WTC11 (cell line): ENCODE measurements around the gene TEKT3. TPM values are rescaled to one million over a fixed set of nuclear protein-coding genes. Genes with fewer than 3 reads are reported as not detected.

Experiments used
- ATAC-seq: fragments of 200-7000 bp; cut with Tn5 transposase; 2 replicates; pipeline ENCODE4 v1.10.0; 2021; ENCODE audit warnings: mild to moderate bottlenecking, moderate library complexity
- CTCF ChIA-PET: fragments of 300-600 bp; sonication (Branson Sonifier 250); formaldehyde crosslinking; loops from one replicate; lab custom pipeline; 2021; ENCODE audit warnings: antibody characterized with exemption; lab: Charles Lee
- POLR2A ChIA-PET: fragments of 350-600 bp; sonication (Branson Sonifier 250); formaldehyde crosslinking; loops from one replicate; lab custom pipeline; 2021; ENCODE audit warnings: antibody characterized with exemption; lab: Charles Lee
- DNase-seq: peaks from one replicate; pipeline ENCODE4 v3.0.0; 2021; ENCODE audit warnings: low spot score
- H3K27ac Mint-ChIP-seq: 2 replicates; pipeline ENCODE4 v1.8.0; 2021; ENCODE audit warnings: mixed read lengths
- H3K27me3 Mint-ChIP-seq: 2 replicates; pipeline ENCODE4 v1.8.0; 2021; ENCODE audit warnings: low read depth, mild to moderate bottlenecking, moderate library complexity, mixed read lengths
- H3K36me3 Mint-ChIP-seq: 2 replicates; pipeline ENCODE4 v1.8.0; 2021; ENCODE audit warnings: mixed read lengths
- H3K4me1 Mint-ChIP-seq: 2 replicates; pipeline ENCODE4 v1.8.0; 2022; ENCODE audit warnings: mixed read lengths
- H3K4me3 Mint-ChIP-seq: 2 replicates; pipeline ENCODE4 v1.8.0; 2021; ENCODE audit warnings: mild to moderate bottlenecking, moderate library complexity, mixed read lengths
- H3K9me3 Mint-ChIP-seq: 2 replicates; pipeline ENCODE4 v1.8.0; 2021; ENCODE audit warnings: mixed read lengths
- CBFB ChIP-seq: sonication (generic); formaldehyde crosslinking; IDR thresholded peaks from 2 replicates; pipeline ENCODE4 v1.8.1; 2022; ENCODE audit warnings: mild to moderate bottlenecking, low read depth, missing genetic modification reagents
- ELF4 ChIP-seq: sonication (generic); formaldehyde crosslinking; IDR thresholded peaks from 2 replicates; pipeline ENCODE4 v1.8.1; 2022; ENCODE audit warnings: low read depth, mild to moderate bottlenecking, moderate library complexity, missing genetic modification reagents
- ESRRA ChIP-seq: sonication (generic); formaldehyde crosslinking; IDR thresholded peaks from 2 replicates; pipeline ENCODE4 v1.8.1; 2022; ENCODE audit warnings: mild to moderate bottlenecking, missing genetic modification reagents, borderline replicate concordance
- GTF2I ChIP-seq: fragments of 250-450 bp; sonication (Bioruptor Pico); conservative IDR thresholded peaks from 2 replicates; pipeline ENCODE4 v1.4.0; 2021; ENCODE audit warnings: mild to moderate bottlenecking
- IRF2 ChIP-seq: sonication (generic); formaldehyde crosslinking; IDR thresholded peaks from 2 replicates; pipeline ENCODE4 v1.8.0; 2022; ENCODE audit warnings: low read depth, missing genetic modification reagents, borderline replicate concordance
- JUN ChIP-seq: sonication (generic); formaldehyde crosslinking; IDR thresholded peaks from 2 replicates; pipeline ENCODE4 v1.8.0; 2023; ENCODE audit warnings: mild to moderate bottlenecking, missing genetic modification reagents
- NFATC4 ChIP-seq: fragments of 250-450 bp; sonication (Bioruptor Pico); IDR thresholded peaks from 2 replicates; pipeline ENCODE4 v1.9.0; 2021; ENCODE audit warnings: mild to moderate bottlenecking
- OVOL2 ChIP-seq: fragments of 250-450 bp; sonication (Bioruptor Pico); IDR thresholded peaks from 2 replicates; pipeline ENCODE4 v1.9.0; 2021; ENCODE audit warnings: mild to moderate bottlenecking, borderline replicate concordance
- SP1 ChIP-seq: sonication (generic); formaldehyde crosslinking; conservative IDR thresholded peaks from 2 replicates; pipeline ENCODE4 v1.8.1; 2022; ENCODE audit warnings: missing genetic modification reagents
- TEAD1 ChIP-seq: sonication (generic); formaldehyde crosslinking; IDR thresholded peaks from 2 replicates; pipeline ENCODE4 v1.8.0; 2022; ENCODE audit warnings: mild to moderate bottlenecking, missing genetic modification reagents
- ZNF121 ChIP-seq: sonication (generic); formaldehyde crosslinking; IDR thresholded peaks from 2 replicates; pipeline ENCODE4 v1.8.0; 2023; ENCODE audit warnings: missing genetic modification reagents
- ZNF138 ChIP-seq: sonication (generic); formaldehyde crosslinking; conservative IDR thresholded peaks from 2 replicates; pipeline ENCODE4 v1.8.1; 2022; ENCODE audit warnings: mild to moderate bottlenecking, moderate library complexity, missing genetic modification reagents
- ZNF219 ChIP-seq: sonication (generic); formaldehyde crosslinking; IDR thresholded peaks from 2 replicates; pipeline ENCODE4 v1.8.0; 2023; ENCODE audit warnings: missing genetic modification reagents, mild to moderate bottlenecking, borderline replicate concordance
- ZNF263 ChIP-seq: sonication (generic); formaldehyde crosslinking; IDR thresholded peaks from 2 replicates; pipeline ENCODE4 v1.8.1; 2022; ENCODE audit warnings: low read depth, mild to moderate bottlenecking, moderate library complexity, missing genetic modification reagents
- ZNF317 ChIP-seq: sonication (generic); formaldehyde crosslinking; IDR thresholded peaks from 2 replicates; pipeline ENCODE4 v1.8.1; 2023; ENCODE audit warnings: low read depth, mild to moderate bottlenecking, moderate library complexity, missing genetic modification reagents, borderline replicate concordance
- ZNF396 ChIP-seq: fragments of 250-450 bp; sonication (Bioruptor Pico); IDR thresholded peaks from 2 replicates; pipeline ENCODE4 v1.8.0; 2021; ENCODE audit warnings: mild to moderate bottlenecking, moderate library complexity, borderline replicate concordance
- total RNA-seq: library from RNA; stranded (reverse); gene quantifications from 3 replicates; pipeline ENCODE4 v1.2.3, GENCODE V29; 2021
- TF ChIP-seq, protein P1 (sequence below): fragments of 250-450 bp; sonication (Bioruptor Pico); conservative IDR thresholded peaks from 2 replicates; pipeline ENCODE4 v1.9.0; 2021; ENCODE audit warnings: mild to moderate bottlenecking
- TF ChIP-seq, protein P2 (sequence below): sonication (generic); formaldehyde crosslinking; IDR thresholded peaks from 2 replicates; pipeline ENCODE4 v1.8.0; 2022; ENCODE audit warnings: mild to moderate bottlenecking, missing genetic modification reagents
- TF ChIP-seq, protein P3 (sequence below): sonication (generic); formaldehyde crosslinking; IDR thresholded peaks from 2 replicates; pipeline ENCODE4 v1.8.1; 2023; ENCODE audit warnings: mild to moderate bottlenecking, missing genetic modification reagents
- TF ChIP-seq, protein P4 (sequence below): sonication (generic); formaldehyde crosslinking; IDR thresholded peaks from 2 replicates; pipeline ENCODE4 v1.8.1; 2023; ENCODE audit warnings: mild to moderate bottlenecking, missing genetic modification reagents, moderate library complexity
- TF ChIP-seq, protein P5 (sequence below): fragments of 250-450 bp; sonication (Bioruptor Pico); IDR thresholded peaks from 2 replicates; pipeline ENCODE4 v1.9.0; 2021; ENCODE audit warnings: moderate library complexity, mild to moderate bottlenecking, inconsistent platforms, borderline replicate concordance
- TF ChIP-seq, protein P6 (sequence below): sonication (generic); formaldehyde crosslinking; IDR thresholded peaks from 2 replicates; pipeline ENCODE4 v1.8.1; 2023; ENCODE audit warnings: mild to moderate bottlenecking, missing genetic modification reagents, moderate library complexity
- TF ChIP-seq, protein P7 (sequence below): fragments of 250-450 bp; sonication (Bioruptor Pico); IDR thresholded peaks from 2 replicates; pipeline ENCODE4 v1.9.0; 2021; ENCODE audit warnings: mild to moderate bottlenecking, borderline replicate concordance

TEKT3 gene
- total RNA-seq, 1 experiment from 2014 or later = 3.1 TPM

DNA sequence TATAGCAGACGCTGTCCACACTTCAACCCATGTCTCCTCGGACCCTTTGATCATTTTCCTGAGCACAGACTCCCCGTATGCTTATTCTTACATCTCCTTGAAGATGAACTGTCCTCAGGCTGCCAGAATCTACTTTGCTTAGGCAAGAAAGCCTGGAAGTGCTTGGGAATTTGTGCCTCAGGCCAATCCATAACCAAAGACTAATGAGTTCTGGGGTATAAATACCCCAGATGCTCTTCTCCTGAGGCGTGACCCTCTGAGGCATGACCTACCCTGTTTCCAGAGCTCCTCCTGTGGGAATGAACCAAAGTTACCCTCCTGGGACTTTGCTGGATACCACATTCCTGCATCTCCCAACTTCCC lies 10.1 kb upstream of the TEKT3 start (continued):
- TF ChIP-seq, protein P1, sequence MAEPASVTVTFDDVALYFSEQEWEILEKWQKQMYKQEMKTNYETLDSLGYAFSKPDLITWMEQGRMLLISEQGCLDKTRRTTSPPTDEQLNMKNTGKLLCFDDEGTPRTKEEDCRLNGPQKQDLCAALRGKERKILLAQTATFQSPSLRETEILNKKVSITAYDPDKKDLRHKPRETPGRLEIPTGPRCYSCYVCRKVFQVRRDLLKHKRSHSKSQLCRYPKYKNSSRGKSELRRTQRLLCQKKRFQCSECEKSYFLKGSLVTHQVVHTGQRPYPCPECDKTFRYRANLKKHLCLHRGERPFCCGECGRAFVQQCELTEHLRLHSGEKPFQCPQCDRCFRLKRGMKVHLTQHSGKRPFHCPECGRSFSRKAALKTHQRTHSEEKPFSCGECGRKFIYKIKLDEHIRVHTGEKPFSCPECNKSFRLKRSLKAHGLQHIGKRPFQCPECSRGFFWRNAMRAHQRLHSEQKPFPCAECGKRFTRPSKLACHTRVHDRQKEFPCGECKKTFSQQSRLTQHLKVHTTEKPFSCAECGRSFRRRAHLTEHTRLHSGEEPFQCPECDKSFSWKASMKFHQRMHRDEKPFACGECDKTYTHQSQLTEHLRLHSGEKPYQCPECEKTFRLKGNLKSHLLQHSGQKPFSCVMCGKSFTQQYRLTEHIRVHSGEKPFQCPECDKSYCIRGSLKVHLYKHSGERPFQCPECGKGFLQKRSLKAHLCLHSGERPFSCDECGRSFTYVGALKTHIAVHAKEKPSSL (CRISPR knock-in tag) = no peak
- TF ChIP-seq GTF2I (CRISPR knock-in tag) (no peak), IRF2 (CRISPR knock-in tag) (no peak), OVOL2 (CRISPR knock-in tag) (no peak), ELF4 (CRISPR knock-in tag) (no peak)
- TF ChIP-seq, protein P2, sequence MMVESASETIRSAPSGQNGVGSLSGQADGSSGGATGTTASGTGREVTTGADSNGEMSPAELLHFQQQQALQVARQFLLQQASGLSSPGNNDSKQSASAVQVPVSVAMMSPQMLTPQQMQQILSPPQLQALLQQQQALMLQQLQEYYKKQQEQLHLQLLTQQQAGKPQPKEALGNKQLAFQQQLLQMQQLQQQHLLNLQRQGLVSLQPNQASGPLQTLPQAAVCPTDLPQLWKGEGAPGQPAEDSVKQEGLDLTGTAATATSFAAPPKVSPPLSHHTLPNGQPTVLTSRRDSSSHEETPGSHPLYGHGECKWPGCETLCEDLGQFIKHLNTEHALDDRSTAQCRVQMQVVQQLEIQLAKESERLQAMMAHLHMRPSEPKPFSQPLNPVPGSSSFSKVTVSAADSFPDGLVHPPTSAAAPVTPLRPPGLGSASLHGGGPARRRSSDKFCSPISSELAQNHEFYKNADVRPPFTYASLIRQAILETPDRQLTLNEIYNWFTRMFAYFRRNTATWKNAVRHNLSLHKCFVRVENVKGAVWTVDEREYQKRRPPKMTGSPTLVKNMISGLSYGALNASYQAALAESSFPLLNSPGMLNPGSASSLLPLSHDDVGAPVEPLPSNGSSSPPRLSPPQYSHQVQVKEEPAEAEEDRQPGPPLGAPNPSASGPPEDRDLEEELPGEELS (CRISPR knock-in tag) = no peak

DNA sequence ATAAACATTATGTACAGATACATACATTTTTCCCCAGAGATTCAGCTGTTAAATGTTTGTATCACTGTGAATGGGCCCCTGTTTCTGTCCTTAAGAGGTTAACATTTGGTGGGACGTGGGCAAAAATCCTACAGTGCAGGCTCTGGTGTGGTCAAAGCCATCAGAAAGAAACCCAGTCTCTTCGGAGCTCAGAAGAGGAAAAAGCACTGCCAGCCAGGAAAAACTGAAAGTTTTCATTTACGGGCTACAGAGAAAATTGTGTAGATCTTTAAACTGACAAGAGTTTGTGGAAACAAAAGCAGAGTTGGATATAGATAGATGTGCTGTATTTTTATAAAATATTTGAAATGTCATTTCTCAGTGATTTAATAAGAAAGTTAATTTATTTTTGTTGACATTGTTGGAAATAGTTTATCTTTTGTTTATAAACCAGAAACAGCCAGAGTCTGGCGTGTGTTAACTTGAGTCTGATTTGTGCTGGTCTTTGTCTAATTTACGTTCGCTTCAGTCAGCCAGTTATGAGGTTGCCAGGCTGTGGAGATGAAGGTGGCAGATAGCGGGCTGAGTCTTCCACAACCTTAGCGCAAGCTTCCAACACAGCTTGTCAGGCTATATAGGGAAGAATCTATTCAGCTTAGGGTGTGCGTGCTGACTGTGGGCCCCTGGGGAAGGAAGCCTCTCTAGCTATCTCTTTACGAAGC lies 9.5 kb upstream of the TEKT3 start:
- H3K9me3 Mint-ChIP-seq = peaks cover 18% of the 10 kb centered on the region
- H3K27ac Mint-ChIP-seq = no peak overlapping the region
- H3K27me3 Mint-ChIP-seq = peaks cover 11% of the 10 kb centered on the region
- peak; percentile 20 for ATAC-seq
- TF ChIP-seq SP1 (no peak), ZNF263 (CRISPR knock-in tag) (no peak), CBFB (no peak), JUN (CRISPR knock-in tag) (no peak), ZNF396 (CRISPR knock-in tag) (no peak), ZNF317 (no peak), NFATC4 (CRISPR knock-in tag) (no peak), ESRRA (CRISPR knock-in tag) (no peak), ZNF138 (no peak), OVOL2 (CRISPR knock-in tag) (no peak), TEAD1 (CRISPR knock-in tag) (no peak), ZNF219 (CRISPR knock-in tag) (no peak), ZNF121 (CRISPR knock-in tag) (no peak)
- TF ChIP-seq, protein P3, sequence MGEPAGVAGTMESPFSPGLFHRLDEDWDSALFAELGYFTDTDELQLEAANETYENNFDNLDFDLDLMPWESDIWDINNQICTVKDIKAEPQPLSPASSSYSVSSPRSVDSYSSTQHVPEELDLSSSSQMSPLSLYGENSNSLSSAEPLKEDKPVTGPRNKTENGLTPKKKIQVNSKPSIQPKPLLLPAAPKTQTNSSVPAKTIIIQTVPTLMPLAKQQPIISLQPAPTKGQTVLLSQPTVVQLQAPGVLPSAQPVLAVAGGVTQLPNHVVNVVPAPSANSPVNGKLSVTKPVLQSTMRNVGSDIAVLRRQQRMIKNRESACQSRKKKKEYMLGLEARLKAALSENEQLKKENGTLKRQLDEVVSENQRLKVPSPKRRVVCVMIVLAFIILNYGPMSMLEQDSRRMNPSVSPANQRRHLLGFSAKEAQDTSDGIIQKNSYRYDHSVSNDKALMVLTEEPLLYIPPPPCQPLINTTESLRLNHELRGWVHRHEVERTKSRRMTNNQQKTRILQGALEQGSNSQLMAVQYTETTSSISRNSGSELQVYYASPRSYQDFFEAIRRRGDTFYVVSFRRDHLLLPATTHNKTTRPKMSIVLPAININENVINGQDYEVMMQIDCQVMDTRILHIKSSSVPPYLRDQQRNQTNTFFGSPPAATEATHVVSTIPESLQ = no peak
- TF ChIP-seq, protein P4, sequence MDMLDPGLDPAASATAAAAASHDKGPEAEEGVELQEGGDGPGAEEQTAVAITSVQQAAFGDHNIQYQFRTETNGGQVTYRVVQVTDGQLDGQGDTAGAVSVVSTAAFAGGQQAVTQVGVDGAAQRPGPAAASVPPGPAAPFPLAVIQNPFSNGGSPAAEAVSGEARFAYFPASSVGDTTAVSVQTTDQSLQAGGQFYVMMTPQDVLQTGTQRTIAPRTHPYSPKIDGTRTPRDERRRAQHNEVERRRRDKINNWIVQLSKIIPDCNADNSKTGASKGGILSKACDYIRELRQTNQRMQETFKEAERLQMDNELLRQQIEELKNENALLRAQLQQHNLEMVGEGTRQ = no peak
- TF ChIP-seq, protein P5, sequence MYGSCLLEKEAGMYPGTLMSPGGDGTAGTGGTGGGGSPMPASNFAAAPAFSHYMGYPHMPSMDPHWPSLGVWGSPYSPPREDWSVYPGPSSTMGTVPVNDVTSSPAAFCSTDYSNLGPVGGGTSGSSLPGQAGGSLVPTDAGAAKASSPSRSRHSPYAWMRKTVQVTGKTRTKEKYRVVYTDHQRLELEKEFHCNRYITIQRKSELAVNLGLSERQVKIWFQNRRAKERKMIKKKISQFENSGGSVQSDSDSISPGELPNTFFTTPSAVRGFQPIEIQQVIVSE (CRISPR knock-in tag) = no peak
- TF ChIP-seq, protein P6, sequence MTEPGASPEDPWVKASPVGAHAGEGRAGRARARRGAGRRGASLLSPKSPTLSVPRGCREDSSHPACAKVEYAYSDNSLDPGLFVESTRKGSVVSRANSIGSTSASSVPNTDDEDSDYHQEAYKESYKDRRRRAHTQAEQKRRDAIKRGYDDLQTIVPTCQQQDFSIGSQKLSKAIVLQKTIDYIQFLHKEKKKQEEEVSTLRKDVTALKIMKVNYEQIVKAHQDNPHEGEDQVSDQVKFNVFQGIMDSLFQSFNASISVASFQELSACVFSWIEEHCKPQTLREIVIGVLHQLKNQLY (CRISPR knock-in tag) = no peak
- TF ChIP-seq, protein P7, sequence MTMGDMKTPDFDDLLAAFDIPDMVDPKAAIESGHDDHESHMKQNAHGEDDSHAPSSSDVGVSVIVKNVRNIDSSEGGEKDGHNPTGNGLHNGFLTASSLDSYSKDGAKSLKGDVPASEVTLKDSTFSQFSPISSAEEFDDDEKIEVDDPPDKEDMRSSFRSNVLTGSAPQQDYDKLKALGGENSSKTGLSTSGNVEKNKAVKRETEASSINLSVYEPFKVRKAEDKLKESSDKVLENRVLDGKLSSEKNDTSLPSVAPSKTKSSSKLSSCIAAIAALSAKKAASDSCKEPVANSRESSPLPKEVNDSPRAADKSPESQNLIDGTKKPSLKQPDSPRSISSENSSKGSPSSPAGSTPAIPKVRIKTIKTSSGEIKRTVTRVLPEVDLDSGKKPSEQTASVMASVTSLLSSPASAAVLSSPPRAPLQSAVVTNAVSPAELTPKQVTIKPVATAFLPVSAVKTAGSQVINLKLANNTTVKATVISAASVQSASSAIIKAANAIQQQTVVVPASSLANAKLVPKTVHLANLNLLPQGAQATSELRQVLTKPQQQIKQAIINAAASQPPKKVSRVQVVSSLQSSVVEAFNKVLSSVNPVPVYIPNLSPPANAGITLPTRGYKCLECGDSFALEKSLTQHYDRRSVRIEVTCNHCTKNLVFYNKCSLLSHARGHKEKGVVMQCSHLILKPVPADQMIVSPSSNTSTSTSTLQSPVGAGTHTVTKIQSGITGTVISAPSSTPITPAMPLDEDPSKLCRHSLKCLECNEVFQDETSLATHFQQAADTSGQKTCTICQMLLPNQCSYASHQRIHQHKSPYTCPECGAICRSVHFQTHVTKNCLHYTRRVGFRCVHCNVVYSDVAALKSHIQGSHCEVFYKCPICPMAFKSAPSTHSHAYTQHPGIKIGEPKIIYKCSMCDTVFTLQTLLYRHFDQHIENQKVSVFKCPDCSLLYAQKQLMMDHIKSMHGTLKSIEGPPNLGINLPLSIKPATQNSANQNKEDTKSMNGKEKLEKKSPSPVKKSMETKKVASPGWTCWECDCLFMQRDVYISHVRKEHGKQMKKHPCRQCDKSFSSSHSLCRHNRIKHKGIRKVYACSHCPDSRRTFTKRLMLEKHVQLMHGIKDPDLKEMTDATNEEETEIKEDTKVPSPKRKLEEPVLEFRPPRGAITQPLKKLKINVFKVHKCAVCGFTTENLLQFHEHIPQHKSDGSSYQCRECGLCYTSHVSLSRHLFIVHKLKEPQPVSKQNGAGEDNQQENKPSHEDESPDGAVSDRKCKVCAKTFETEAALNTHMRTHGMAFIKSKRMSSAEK (CRISPR knock-in tag) = no peak
- TF ChIP-seq, all 79 proteins: peak for 0
- ChIA-PET POLR2A (no interaction called here), CTCF (interaction anchor here (1.2 kb wide), 1 partner anchor 152 kb away, joined by 3 read pairs; no protein-coding TSS in a partner anchor)
- DNase-seq = no peak
- no peaks in the 10 kb centered on the region for H3K36me3 Mint-ChIP-seq
- H3K4me3 Mint-ChIP-seq = no peak overlapping the region
- peaks cover 7% of the 10 kb centered on the region for H3K4me1 Mint-ChIP-seq
